Measurements from ENCODE around the gene CATSPERB. TPM values are rescaled to one million over a fixed set of nuclear protein-coding genes. Genes with fewer than 3 reads are reported as not detected.
"Not testable (repeated sequence)": the region's sequence is repeated elsewhere in the genome, so short reads cannot be mapped to it uniquely, and the experiment has no call there.

CATSPERB gene
- polyA plus RNA-seq, 1 donor (not counting 4 experiments of a cell fraction or from before 2014, with no cell fraction given): 1.1 TPM

DNA sequence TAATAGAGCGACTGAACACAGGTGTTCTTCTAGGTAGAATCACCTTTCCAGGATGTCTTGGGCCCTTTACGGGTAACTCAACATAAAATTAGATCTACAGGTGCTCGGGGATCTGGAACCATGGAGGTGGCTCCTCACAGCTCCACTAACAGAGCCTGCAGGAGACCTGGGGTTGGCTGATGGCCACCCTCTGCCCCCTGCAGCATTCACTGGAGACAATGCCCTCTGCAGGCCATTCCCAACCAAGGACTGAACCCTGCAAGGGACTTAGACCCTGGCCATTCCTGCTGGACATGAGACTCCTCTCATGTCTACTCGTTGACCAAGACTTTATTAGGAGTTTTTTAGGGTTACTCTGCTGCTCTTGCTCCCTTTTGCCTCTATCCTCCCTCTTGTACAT, 163.3 kb downstream of the CATSPERB start:
- H3K9me1 ChIP-seq (ENCODE audit: control insufficient read depth, extremely low read depth, insufficient read depth, low read length): no peaks in the 10 kb centered on the region
- no peak overlapping the region for H3K9ac ChIP-seq (ENCODE audit: control insufficient read depth, extremely low read depth, insufficient read depth, low read length)
- no peak overlapping the region for H2AFZ ChIP-seq (ENCODE audit: control insufficient read depth, low read length)
- H3K79me2 ChIP-seq (ENCODE audit: control insufficient read depth, insufficient read depth, low read length): no peaks in the 10 kb centered on the region
- FAIRE-seq: no peak
- no peak overlapping the region for H3K4me3 ChIP-seq (ENCODE audit: control insufficient read depth in 2 of 3, extremely low read depth in 1 of 3, insufficient read depth in 2 of 3, low read depth in 1 of 3, low read length in 3 of 3)
- H3K4me1 ChIP-seq (ENCODE audit: control insufficient read depth, extremely low read depth, insufficient read depth, low read length): no peaks in the 10 kb centered on the region
- dilution Hi-C loops (cut with MboI; ENCODE audit: extremely low pct_ligation_motif_present, low sequenced_read_pairs): no loop called here
- TF ChIP-seq EZH2 (IDR thresholded peaks at IDR 0.05; ENCODE audit: low read length): no peak
- H3K27ac ChIP-seq (ENCODE audit: control insufficient read depth, insufficient read depth, low read length): no peak overlapping the region
- H4K20me1 ChIP-seq (ENCODE audit: control insufficient read depth, extremely low read depth, insufficient read depth, low read length): no peaks in the 10 kb centered on the region
- no peak overlapping the region for H3K4me2 ChIP-seq (ENCODE audit: control insufficient read depth, extremely low read depth, insufficient read depth, low read depth, low read length)
- H3K36me3 ChIP-seq (ENCODE audit: control insufficient read depth in 2 of 2, extremely low read depth in 1 of 2, insufficient read depth in 2 of 2, low read length in 2 of 2): no peaks in the 10 kb centered on the region
- H3K27me3 ChIP-seq (ENCODE audit: control insufficient read depth, extremely low read depth, insufficient read depth, low read length): no peaks in the 10 kb centered on the region
- H3K9me3 ChIP-seq (ENCODE audit: control insufficient read depth, low read depth, low read length): no peaks in the 10 kb centered on the region
- DNase-seq (ENCODE audit: low read depth, low spot score): no peak

DNA sequence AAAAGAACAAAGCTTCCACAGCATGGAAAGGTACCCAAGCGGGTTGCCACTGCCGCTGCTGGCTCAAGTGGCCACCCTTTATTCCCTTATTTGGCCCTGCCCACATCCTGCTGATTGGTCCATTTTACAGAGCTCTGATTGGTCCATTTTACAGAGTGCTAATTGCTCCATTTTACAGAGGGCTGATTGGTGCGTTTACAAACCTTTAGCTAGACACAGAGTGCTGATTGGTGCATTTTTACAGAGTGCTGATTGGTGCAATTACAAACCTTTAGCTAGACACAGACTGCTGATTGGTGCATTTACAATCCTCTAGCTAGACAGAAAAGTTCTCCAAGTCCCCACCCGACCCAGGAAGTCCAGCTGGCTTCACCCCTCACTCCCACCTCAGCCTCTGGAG, 164.1 kb downstream of the CATSPERB start:
- H3K4me1 ChIP-seq (ENCODE audit: control insufficient read depth, extremely low read depth, insufficient read depth, low read length); H4K20me1 ChIP-seq (ENCODE audit: control insufficient read depth, extremely low read depth, insufficient read depth, low read length); H3K27ac ChIP-seq (ENCODE audit: control insufficient read depth, insufficient read depth, low read length); DNase-seq (ENCODE audit: low read depth, low spot score); dilution Hi-C loops (cut with MboI; ENCODE audit: extremely low pct_ligation_motif_present, low sequenced_read_pairs); FAIRE-seq; H3K4me2 ChIP-seq (ENCODE audit: control insufficient read depth, extremely low read depth, insufficient read depth, low read depth, low read length); H3K4me3 ChIP-seq (ENCODE audit: control insufficient read depth in 2 of 3, extremely low read depth in 1 of 3, insufficient read depth in 2 of 3, low read depth in 1 of 3, low read length in 3 of 3); H3K9ac ChIP-seq (ENCODE audit: control insufficient read depth, extremely low read depth, insufficient read depth, low read length); H3K9me3 ChIP-seq (ENCODE audit: control insufficient read depth, low read depth, low read length); H3K27me3 ChIP-seq (ENCODE audit: control insufficient read depth, extremely low read depth, insufficient read depth, low read length); H3K36me3 ChIP-seq (ENCODE audit: control insufficient read depth in 2 of 2, extremely low read depth in 1 of 2, insufficient read depth in 2 of 2, low read length in 2 of 2); H2AFZ ChIP-seq (ENCODE audit: control insufficient read depth, low read length); H3K9me1 ChIP-seq (ENCODE audit: control insufficient read depth, extremely low read depth, insufficient read depth, low read length); H3K79me2 ChIP-seq (ENCODE audit: control insufficient read depth, insufficient read depth, low read length): not testable (repeated sequence)

DNA sequence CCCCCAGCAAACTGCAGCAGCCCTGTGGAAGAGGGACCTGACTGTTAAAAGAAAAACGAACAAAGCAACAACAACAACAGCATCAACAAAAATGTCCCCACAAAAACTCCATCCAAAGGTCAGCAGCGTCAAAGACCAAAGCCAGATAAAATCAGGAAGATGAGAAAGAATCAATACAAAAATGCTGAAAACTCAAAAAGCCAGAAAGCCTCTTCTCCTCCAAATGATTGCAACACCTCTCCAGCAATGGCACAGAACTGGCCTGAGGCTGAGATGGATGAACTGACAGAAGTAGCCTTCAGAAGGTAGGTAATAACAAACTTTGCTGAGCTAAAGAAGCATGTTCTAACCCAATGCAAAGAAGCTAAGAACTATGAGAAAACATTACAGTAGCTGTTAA, 176.4 kb downstream of the CATSPERB start:
- H3K9ac ChIP-seq (ENCODE audit: control insufficient read depth, extremely low read depth, insufficient read depth, low read length): no peak overlapping the region
- H2AFZ ChIP-seq (ENCODE audit: control insufficient read depth, low read length): no peak overlapping the region
- H3K36me3 ChIP-seq (ENCODE audit: control insufficient read depth in 2 of 2, extremely low read depth in 1 of 2, insufficient read depth in 2 of 2, low read length in 2 of 2): no peaks in the 10 kb centered on the region
- H3K4me1 ChIP-seq (ENCODE audit: control insufficient read depth, extremely low read depth, insufficient read depth, low read length): no peaks in the 10 kb centered on the region
- H3K4me2 ChIP-seq (ENCODE audit: control insufficient read depth, extremely low read depth, insufficient read depth, low read depth, low read length): no peak overlapping the region
- no peaks in the 10 kb centered on the region for H3K9me3 ChIP-seq (ENCODE audit: control insufficient read depth, low read depth, low read length)
- no peaks in the 10 kb centered on the region for H3K27me3 ChIP-seq (ENCODE audit: control insufficient read depth, extremely low read depth, insufficient read depth, low read length)
- no peaks in the 10 kb centered on the region for H4K20me1 ChIP-seq (ENCODE audit: control insufficient read depth, extremely low read depth, insufficient read depth, low read length)
- no peak overlapping the region for H3K4me3 ChIP-seq (ENCODE audit: control insufficient read depth in 2 of 3, extremely low read depth in 1 of 3, insufficient read depth in 2 of 3, low read depth in 1 of 3, low read length in 3 of 3)
- FAIRE-seq (no peak), DNase-seq (ENCODE audit: low read depth, low spot score) (no peak)
- dilution Hi-C loops (cut with MboI; ENCODE audit: extremely low pct_ligation_motif_present, low sequenced_read_pairs): no loop called here
- no peak for TF ChIP-seq EZH2 (IDR thresholded peaks at IDR 0.05; ENCODE audit: low read length)
- TF ChIP-seq, protein P1, sequence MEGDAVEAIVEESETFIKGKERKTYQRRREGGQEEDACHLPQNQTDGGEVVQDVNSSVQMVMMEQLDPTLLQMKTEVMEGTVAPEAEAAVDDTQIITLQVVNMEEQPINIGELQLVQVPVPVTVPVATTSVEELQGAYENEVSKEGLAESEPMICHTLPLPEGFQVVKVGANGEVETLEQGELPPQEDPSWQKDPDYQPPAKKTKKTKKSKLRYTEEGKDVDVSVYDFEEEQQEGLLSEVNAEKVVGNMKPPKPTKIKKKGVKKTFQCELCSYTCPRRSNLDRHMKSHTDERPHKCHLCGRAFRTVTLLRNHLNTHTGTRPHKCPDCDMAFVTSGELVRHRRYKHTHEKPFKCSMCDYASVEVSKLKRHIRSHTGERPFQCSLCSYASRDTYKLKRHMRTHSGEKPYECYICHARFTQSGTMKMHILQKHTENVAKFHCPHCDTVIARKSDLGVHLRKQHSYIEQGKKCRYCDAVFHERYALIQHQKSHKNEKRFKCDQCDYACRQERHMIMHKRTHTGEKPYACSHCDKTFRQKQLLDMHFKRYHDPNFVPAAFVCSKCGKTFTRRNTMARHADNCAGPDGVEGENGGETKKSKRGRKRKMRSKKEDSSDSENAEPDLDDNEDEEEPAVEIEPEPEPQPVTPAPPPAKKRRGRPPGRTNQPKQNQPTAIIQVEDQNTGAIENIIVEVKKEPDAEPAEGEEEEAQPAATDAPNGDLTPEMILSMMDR (optimal IDR thresholded peaks at IDR 0.05 in 1 of 3, IDR thresholded peaks at IDR 0.05 in 1 of 3, conservative IDR thresholded peaks at IDR 0.05 in 1 of 3; ENCODE audit: extremely low read depth in 1 of 3, insufficient read depth in 2 of 3, low read length in 3 of 3): no peak
- H3K79me2 ChIP-seq (ENCODE audit: control insufficient read depth, insufficient read depth, low read length): no peaks in the 10 kb centered on the region
- H3K9me1 ChIP-seq (ENCODE audit: control insufficient read depth, extremely low read depth, insufficient read depth, low read length): no peaks in the 10 kb centered on the region
- no peak overlapping the region for H3K27ac ChIP-seq (ENCODE audit: control insufficient read depth, insufficient read depth, low read length)

Measured in keratinocyte (primary cell).